GM19099 (cell line): ENCODE data around the gene DAB1.

Experiments
- POLR2A ChIP-seq: IDR thresholded peaks from 3 replicates; pipeline ENCODE4 v1.6.1; 2011; ENCODE audit warnings: low read depth; ENCODE audit not compliant: insufficient read length; ENCODE audit errors: extremely low read depth

The DAB1 gene

GRCh38 chr1:57423656-57424211, at the start of gene DAB1:
Gene DAB1 (minus strand): TSS chr1:57424060. CDS start chr1:57291030, 133,030 bp downstream.
- no peak for TF ChIP-seq POLR2A

GRCh38 chr1:57473448-57473847, 49.6 kb upstream of the DAB1 start:
- no peak for TF ChIP-seq POLR2A

GRCh38 chr1:57471995-57472394, 48.1 kb upstream of the DAB1 start:
- TF ChIP-seq POLR2A: no peak

DNA sequence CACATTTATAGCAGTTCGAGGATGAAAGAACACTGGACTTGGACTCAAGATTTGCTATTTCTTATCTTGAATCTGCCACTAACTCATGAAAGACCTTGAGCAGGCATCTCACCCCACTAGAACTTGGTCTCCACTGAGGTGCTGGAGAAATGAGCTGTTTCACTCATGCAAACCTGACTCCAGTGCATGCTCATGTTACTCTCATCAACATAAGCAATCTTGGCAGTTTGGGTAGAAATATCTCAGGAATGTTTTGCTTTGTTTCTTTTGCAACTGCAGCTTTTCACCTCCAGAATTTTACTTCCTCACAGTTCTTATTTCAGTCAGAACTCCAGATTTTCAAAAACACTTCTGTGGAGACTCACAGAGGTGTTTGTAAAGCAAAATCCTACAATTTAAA, 46.2 kb upstream of the DAB1 start:
- TF ChIP-seq POLR2A: no peak

DNA sequence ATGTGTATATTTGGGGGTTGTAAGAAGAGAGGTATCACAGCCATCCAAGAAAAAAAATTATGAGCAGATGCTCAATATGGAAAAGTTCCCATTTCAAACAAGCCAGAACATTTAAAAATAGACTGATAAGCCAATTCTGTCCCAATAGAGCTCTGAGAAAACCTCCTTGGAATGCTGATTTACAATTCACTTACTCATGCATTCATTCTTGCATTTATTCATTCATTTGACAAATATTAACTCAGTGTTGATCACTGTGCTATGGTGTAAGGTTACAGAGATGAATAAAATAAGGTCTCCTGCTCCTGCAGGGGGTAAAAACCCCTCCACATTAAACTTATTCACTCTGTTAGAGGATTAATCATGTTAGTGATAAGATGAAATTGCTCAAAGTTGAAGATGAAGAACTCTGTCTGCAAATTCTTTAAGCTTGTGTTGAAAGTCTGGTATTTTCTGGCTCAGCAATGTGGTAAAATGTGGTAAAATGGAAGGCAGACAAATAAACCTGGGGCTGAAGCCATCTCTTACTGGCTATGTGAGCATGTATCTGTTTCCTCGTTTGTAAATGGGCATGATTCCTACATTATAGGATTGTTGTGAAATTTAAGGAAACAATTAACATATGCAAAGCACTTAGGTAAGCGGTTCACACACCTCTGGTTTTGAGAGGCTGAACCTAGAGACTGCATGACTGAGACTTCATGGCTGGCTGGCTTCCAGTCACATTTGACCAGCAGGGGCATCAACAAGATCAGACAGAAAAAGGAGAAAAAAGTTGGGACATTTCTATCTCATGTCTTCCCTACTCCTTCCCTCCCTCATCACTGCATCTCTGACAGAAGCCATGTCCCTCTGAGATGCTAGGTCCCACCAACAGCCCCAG, 45.0 kb upstream of the DAB1 start:
- no peak for TF ChIP-seq POLR2A

GRCh38 chr1:57467830-57468229, 44.0 kb upstream of the DAB1 start:
- no peak for TF ChIP-seq POLR2A

- no peak for TF ChIP-seq POLR2A
These were observed 40.9 kb upstream of the DAB1 start for GRCh38 chr1:57464756-57465155.

DNA sequence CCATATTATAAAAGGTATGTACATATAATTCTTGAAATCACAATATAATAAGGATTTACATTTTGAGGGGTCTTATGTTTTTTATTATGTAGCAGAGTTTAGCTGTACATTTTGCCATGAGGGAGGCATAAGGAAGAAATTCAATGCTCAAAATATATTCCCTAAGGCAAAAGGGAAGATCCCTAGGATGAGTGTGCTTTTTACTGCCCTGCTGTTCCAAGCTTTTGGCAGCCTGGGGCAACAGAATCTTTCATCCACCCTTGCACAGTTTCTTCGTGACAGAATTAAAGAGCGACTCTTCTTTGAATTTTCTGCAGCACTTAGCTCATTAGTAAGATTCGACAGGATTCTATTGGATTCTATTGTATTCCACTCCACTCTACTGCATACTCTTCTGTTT, 39.5 kb upstream of the DAB1 start:
- TF ChIP-seq POLR2A: no peak

GRCh38 chr1:57461405-57461804, 37.5 kb upstream of the DAB1 start:
- TF ChIP-seq POLR2A: no peak

- no peak for TF ChIP-seq POLR2A
These were observed 27.7 kb upstream of the DAB1 start for GRCh38 chr1:57451516-57451915.

DNA sequence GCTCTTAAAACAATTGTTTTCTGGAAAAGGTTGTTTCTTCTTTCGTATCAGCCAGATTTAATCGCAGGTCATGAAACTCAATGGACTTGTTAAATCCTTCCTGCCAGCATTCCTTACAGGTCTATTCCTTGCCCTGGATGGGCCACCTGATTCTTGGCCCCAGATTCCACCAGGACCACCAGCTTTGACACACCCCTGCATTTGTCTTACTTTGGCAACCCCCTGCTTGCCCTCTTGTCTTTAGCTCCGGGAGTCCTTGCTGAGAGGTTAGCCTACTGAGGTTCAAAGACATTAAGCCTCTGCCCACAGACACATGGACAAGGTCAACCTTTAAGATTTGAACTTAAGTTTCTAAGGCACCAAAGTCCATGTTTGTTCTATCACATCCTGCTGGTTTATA, 27.1 kb upstream of the DAB1 start:
- no peak for TF ChIP-seq POLR2A

DNA sequence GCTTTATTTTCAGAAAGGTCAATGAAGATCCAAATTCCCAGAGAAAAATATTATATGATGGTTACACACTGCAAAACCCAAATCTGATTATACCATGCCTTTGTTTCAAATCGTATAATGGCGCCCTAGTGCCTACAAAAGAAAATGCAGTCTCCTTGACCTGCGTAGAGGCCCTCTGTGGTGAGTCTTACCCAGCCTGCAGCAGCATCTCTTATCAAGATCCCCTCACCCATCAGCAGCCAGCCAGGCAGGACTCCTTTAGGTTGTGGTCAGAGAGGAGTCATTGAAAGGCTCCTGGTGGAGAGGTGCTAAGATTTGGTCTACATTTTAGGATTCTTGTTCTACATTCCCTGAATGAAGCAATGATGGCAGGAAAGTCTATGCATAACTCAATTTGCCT, 23.7 kb upstream of the DAB1 start:
- TF ChIP-seq POLR2A: no peak

DNA sequence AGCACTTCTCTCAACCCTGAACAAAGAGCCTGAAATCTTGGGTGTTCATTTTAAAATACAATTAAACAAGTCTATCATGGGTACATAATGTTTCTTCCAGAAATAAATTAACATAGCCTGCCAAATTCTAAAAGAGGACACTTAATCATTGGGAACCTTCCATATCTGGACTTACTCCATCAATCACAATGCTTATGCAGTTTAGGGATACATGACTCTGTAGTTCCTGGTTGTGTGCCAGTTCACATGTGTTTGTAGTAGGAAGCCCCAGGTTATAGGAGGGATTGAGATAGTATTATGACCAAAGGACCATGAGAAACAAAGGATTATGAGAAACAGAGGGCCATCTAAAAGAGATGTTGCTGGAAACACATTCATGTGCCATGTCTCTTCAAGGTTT, 19.1 kb upstream of the DAB1 start:
- no peak for TF ChIP-seq POLR2A

DNA sequence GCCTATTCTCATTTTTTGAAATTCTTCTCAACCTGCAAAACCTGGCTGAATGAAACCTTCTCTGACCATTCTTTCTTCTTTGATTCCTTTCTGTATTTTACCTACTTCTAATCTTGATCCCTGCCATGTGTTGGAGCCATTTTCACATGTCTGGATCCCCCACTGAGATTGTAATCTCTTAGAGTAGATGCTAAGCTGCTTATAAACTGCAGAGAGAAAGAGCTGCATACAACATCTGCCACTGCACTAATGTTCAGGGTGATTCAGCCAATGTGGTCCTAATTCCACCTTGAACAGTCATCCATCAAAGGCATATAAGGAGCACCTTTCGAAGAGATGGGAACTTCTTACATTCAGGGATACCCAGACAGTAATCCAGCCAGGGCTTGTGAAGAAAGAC, 16.2 kb upstream of the DAB1 start:
- no peak for TF ChIP-seq POLR2A

DNA sequence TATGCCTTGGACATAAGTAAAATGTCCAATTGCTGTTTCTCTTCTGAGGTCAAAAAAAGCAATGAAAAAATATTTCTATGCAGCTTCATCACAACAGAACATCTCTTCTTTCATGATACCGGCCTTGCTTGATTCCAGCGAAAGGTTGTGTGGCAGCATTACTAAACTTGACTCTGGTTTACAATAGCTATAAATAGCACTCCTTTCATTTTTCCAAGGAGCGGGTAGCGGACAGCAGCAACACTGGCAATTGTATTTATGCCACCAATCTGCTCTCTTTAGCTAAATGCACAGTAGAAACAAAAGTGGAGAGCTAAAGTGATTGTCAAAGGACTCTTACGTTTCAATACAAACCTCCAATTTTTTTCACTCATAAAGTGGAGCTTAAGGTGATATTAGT, 7.5 kb upstream of the DAB1 start:
- TF ChIP-seq POLR2A: no peak

DNA sequence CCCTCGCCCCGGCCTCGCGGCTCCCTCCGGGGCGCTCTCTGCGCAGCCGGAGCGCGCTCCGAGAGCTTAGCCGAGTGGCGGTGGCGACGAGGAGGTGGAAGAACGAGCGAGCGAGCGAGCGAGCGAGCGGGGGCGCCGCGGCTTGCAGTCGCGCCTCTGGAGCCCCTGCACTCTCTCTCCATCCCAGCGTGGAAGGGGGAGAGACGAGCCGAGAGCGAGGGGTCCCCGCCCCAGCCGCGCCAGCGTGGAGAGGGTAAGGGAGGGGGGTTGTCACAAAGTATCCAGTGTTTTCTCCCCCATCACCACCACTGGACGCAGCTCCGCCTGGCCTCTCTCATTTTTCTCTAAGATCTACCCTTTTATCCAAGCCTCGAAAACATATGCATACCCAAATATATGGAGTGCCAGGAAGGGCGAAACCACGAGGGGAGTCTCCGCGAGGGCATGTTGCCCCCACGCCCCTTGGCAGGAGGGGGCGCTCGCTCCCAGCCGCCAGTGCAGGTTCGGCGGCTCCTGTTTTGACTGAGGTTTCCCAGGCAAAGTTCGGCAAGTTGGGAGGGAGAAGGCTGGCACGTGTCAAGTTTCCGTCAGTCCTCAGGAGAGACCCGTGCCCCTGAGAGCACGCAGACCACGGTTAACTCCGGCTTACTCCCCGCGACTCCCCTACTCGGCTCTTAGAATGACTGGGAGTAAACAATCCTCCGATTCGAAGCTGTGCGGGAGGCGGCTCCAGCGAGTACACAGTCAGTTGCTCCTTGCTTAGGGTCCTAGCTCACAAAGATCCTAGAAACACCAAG, 569 bp upstream of the DAB1 start:
- no peak for TF ChIP-seq POLR2A
